GM11168 (cell line): ENCODE measurements around the gene SIK2.
"Not testable (repeated sequence)": the region's sequence is repeated elsewhere in the genome, so short reads cannot be mapped to it uniquely, and the experiment has no call there.

ENCODE experiments used
- in situ Hi-C: fragments of 300-500 bp; cut with MboI; formaldehyde crosslinking; loops from one replicate; pipeline ENCODE4 v1.12.0; 2022; ENCODE audit warnings: low sequenced_read_pairs; ENCODE audit not compliant: unreplicated experiment

SIK2 gene

DNA sequence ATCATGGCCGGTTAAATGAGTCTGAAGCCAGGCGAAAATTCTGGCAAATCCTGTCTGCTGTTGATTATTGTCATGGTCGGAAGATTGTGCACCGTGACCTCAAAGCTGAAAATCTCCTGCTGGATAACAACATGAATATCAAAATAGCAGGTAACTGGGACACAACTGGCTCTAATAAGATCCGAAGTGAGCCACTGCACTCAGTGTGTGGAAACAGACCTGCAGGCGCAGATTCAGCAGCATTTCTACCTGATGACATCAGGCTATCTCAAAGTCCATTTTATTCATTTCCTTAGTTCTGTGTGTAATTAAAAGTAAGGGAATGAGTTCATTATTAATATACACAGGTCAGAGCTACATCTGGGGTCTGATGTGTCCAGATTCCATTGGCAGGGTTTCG lies 85.8 kb downstream of the SIK2 start:
- in situ Hi-C loops = no loop called here

DNA sequence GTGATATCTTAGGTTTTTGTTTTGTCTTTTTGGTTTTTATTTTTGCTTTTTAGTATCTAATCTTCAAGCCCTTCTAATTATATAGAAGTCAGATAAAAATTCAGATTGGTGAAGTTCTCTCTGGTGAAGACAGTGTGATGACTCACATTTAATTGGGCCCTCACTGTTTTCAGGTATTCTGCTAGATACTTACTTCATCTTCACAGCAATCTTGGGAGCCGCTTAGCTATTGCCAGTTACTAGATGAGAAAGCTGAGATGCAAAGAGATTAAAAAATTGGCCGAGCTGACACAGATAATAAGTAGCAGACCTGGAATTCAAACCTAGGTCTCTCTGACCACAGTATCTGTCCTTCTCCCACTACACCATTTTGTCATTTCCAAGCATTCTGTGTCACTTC lies 88.9 kb downstream of the SIK2 start:
- in situ Hi-C loops = no loop called here

DNA sequence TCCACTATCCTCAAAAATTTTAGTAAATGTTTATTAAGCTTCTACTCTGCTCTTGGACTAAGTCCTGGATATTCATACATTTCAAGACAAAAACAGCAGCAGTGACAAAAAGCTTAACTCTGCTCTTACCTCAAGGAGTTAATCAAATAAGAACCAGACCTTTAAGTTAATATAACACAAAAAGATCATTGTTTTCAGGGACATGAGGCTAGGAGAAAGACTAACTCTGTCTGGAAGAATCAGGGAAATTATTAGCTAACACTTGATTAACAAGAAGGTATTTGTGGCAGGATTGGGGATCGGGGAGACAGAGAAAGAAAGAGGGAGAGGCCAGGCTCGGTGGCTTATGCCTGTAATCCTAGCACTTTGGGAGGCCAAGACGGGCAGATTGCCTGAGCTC lies 89.5 kb downstream of the SIK2 start:
- in situ Hi-C loops = no loop called here

DNA sequence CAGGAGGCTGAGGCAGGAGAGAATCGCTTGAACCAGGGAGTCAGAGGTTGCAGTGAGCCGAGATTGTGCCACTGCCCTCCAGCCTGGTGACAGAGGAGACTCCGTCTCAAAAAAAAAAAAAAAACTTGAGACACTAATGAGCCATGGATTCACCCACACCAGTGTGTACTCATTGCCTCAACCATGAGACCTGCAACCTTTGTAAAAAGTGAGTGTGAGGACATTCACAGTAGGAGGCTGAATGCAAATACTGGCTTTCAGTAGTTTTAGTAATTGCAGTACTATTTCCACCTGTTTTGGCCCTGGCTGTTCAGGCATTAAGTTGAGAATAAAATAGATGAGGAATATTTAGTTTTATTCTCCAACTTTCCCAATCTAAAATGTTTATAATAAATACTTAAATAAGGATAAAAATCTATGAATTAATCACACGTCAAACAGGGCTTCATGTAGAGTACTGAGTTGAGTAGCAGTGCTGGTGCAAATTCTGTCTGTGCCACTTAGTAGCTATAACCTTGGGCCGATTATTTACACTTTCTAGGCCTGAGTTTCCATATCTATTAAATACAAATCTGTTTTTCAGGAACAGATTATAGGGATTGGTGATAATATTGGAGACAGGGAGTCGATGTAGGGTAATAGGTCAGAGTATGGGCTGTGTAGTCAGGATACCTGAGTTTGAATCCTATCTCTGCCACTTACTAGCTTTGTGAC lies 91.1 kb downstream of the SIK2 start:
- in situ Hi-C loops = no loop called here

DNA sequence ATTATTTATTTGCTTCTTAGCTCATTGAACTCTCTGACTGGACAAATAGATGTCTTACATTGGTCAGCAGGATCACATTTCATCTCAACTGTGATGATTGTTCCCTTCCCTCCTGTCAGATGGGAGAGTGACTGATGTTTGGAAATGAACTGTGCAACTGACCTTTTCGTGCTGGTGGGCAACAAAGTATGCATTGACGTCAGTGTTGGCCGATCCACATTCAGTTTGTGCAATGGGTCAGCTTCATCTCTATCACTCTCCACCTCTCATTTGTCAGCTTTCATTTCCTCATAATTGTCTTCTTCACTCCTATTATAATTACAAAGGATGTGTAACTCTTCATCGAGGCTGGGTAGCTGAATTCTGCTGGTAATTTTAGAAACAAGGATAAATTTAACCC lies 92.6 kb downstream of the SIK2 start:
- in situ Hi-C loops = no loop called here

DNA sequence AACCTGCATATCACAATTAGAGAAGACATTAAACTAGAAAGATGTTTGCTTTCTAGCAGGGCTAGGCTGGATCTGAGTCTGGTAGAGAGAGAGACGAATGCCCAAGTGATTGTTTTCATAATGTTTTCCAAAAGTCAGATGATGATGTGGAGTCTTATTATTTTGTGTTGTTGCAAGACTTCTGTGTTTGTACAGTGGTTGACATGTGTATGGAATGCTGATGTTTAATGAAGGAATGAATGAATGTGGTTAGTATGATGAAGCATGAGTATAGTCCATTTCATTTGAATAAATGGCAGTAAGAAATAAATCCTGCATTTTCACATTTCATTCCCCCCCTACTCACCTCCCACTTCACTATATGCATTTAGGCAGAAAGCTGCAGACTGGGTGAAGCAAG lies 94.3 kb downstream of the SIK2 start:
- in situ Hi-C loops = no loop called here

DNA sequence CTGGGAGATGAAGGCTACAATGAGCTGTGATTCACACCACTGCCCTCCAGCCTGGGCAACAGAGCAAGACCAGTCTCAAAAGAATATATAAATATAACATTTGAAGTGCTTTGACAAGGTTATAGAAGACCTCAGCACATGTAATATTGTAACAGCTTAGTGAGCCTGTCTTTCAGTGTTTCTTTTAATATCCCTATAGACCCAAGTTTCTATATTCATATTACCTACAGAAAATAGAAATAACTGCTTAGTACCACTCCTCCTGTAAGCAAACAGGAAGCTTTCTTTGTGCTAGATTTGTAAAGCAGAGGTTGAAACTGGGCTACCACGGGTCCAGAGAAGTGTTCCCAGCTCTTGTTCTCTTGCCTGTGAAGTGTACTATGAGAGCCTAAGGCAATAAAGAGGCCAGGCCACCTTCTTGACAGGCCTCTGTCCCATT lies 95.7 kb downstream of the SIK2 start:
- in situ Hi-C loops = no loop called here

DNA sequence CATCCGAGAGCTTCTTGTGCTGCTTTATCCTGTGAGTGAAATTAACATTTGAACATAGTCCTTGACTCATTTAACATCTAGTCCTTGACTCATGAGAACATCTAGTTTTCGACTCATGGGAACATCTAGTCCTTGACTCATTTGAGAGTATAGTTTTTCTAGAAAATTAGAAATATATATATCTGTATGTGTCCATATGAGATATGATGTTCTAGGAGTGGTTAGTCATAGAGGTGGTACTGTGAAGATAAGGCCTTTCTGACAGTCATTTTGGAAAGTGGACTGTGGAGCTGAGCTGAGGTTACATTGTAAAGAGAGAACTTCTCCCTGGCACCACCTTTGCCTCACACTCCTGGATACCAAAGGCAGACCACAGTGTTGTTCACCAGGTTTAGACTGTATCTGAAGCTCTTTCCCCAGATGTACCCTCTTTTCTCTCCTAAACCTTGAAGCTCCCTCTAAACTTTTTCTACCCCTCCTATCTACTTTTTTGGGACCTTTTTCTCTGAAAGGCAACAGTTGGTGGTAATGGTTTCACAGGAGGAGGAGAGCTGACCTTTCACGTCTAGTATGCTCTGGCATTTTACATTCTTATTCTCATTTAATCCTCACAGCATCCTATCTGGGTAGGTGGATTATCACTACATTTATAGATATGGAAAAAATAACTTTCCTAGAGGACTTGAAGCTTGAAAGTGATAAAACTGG lies 96.8 kb downstream of the SIK2 start:
- in situ Hi-C loops = no loop called here

DNA sequence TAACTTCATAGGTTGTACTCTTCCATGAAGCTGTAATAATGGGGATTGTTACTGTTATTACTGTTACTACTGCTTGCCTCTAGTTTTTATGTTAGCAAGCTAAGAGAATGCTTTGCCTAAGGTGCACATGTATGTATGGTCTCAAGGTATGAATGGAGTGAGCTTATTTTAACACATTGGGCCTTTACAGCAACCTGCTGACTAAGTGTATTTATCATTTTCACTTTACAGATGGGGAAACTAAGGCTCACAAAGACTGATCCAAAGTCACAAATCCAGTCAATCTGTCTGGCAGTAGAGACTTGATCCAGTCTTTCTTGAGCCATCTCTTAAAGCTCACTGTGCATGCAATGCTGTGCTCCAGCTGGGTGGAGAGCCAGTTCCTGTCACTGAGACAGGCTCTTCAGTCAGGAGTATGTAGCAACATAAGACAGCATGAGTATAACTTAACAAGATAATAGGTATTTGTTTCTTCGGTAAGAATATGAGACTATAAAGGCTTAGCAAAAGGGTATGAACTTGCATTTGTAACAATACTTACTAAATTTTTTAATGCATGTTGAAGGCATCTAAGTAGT lies 97.4 kb downstream of the SIK2 start:
- in situ Hi-C loops = no loop called here

DNA sequence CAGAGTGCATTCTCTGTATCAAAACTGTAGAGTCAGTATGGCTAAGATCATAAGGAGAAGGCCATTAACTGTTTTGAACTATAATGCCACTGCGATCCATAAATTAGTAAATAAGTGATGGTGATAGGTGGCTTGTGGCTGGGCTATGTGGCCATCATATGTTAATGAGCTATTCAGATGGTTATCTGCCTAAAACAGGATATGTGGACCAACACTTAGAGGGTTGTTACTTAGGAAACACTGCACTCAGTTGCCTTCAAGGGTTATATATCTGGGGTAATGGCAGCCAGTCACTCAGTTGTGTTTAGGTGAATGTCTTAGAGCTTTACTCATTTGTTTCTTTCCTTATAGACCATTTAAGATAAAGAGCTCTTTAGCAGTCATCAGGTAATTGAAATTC lies 97.9 kb downstream of the SIK2 start:
- in situ Hi-C loops = no loop called here

DNA sequence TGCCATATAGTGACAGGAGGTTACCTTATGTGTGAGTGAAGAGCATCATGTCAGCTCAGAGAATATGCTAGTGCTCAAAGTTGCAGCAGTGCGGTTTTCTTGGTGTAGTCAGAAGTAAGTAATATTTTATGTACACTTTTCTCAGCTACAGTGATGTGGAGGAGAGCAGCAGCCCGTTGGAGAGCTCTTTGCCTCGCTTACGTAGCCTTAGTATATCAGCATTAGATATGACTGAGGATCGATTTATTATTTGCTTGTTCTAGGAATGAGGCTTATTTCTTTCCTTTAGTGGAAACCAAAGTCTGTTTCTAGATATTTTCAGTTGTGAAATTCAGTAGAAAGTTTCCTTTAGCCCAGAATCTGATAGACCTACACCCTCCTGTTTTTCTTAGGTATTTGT lies 100.4 kb downstream of the SIK2 start:
- in situ Hi-C loops = no loop called here

DNA sequence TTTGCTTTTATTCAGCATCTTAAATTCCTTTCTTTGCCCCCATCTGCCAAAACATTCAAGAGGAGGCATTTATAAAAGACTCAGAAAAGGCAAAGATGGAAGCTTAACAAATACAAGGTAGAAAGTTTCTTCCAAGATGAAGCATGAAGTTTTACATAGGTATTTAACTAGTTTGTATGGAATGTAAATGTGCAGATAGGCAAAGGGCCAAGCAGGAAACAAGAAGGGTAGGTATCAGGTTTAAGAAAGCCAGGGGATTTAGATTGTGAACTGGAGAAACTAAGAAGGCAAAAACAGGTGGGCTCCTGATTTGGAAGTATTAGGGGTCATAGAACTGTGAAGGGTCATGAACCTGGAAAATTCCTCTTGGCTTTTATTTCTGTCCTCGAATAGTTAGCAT lies 101.3 kb downstream of the SIK2 start:
- in situ Hi-C loops = no loop called here

DNA sequence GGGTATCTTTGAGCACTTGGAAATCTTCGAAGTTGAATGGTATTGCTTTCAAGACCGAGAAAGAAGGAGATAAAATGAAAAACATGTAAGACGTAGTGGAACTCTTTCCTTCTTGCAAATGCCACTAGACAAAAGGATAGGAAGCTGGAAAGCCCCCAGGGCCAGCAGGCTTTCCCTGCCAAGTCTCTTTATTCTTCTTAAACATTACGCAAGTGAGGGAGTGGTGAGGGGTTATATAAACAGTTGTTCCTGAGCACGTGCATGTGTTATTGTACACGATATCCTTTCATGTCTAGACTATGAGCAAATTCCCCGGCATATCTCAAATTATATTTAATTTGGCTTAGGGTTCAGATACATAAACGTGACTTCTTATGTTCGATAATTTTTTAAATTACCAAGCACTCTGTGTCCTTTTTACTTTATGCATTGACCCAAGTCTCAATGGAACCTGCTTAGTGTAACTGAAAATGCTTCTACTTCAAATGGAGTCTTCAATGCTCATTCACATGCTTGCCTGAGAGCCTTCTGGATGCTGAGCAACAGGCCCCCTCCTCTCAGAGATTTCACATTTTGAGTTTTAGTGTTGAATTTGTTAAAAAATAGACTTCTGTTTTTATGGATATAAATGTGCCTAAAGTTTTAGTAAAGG lies 104.9 kb downstream of the SIK2 start:
- in situ Hi-C loops = no loop called here

DNA sequence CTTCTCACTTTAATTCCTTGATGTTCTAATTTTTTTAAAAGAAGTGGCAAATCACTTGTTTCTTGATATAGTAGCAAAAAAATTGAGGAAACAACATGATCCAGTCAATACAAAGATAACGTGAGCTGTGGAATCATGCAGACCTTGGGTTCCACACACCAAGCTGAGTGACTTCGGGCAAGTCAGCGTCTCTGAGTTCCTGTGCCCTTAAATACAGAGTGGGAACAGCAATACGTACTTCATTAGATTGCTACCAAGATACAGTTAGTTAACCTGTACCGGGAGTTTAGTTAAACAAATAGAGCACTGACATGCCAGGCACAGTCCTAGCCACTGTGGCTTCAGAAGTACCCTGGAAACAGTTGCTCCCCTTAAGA lies 105.4 kb downstream of the SIK2 start:
- in situ Hi-C loops = no loop called here

DNA sequence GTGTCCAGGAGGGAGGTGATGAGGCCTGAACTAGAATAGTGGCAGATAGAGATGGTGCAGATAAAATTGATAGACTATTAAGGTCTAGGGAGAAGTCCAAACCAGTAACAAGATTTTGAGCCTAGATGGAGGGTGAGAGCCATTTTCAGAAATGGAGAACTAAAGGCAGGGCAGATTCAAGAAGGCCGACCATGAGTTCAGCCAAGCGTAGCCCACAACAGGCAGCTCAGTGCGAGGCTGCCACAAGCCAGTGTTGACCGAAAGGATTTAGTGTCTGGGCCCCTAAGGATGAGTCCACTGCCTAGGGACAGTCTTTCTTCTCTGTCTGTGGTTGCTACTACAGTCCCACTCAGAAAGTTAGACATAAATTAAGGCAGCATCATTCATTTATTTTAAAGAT lies 112.3 kb downstream of the SIK2 start:
- in situ Hi-C loops = no loop called here

DNA sequence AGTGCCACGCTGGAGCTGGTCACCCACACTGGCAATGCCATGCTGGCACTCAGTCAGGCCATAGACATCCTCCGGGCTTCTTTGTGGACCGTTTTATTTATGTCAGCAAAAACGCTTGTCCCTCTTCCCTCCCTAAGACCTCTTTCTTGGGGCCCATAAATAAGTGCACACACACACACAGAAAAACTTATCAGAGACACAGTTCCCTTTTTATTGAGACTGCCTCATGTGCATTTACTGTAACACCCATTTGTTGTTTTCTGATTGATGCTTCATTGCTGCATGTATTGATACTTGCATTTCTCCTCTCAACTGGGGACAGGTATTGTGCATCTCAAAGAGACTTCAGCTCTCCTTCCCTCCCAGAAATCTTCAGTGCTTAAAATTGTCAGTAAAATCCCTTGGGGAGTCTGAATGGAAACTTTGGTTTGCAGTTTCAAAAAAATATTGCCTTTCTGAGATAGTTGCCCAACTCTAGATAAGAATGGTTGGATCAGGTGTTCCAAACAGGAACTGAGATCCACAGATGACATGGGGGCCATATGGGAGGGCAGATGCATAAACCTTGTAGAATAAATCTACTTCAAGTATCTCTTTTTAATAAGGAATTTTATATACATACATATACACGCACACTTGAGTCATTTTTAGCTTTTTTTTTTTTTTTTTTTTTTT lies 113.0 kb downstream of the SIK2 start:
- in situ Hi-C loops = no loop called here

DNA sequence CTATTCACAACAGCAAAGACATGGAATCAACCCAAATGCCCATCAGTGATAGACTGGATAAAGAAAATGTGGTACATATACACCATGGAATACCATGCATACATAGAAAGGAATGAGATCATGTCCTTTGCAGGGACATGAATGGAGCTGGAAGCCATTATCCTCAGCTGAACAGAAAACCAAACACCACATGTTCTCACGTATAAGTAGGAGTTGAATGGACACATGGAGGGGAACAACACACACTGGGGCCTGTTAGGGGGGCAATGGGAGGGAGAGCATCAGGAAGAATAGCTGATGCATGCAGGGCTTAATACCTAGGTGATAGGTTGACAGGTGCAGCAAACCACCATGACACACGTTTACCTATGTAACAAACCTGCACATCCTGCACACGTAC lies 115.4 kb downstream of the SIK2 start:
- in situ Hi-C loops = not testable (repeated sequence)

DNA sequence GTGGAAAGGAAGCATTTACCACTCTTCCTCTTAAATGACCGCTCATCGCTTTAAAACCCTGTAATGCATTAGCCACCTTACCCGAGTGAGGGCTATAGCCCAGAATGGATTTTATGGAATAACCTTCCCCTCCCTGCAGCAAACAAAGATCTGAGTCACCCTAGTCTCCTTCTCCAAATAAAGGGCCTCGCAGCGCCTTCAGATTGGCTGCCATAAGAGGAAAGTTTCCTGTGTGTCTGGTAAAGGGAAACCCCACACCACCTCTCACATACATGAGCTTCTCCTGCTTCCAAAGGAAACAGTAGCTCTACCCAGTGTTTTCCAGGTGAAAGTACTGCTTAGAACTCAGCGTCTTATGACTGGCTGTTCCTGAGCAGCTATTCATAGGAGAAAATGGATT lies 116.2 kb downstream of the SIK2 start:
- in situ Hi-C loops = no loop called here

DNA sequence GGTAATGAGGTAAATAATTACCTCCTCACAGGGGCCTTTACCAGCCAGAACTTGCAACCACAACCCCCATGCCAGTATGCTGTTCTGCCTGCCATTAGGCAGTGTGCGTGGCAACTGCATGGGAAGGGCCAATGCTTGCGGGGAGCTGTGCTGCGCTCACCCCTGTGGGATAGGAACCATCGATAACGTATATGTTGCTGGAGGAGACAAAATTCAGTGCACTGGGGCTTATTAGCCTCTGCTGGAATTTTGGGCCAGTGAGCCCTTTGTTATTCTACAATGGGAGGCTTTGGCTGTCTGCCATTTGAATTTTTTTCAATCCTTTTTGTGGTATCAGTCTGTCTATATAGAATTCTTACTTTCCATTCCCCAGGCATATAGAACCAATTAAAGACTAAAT lies 116.6 kb downstream of the SIK2 start:
- in situ Hi-C loops = no loop called here

DNA sequence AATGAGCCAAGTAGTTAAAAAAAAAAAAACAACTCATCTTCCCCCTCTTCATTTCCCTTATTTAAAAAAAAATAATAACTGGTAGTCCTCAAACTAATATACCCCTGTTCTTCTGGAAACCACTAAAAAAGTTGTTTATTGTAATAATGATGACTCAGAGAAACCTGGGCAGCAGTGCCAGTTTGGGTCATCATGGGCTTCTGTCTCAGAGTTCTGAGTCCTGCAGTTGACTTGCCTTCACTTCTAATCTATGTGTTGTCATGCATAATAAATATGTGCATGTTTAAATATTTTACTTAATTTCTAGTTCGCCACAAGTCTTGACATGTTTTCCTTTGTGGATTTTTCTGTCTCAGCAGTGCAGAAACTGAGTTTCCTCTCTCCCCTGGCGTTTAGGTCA lies 117.1 kb downstream of the SIK2 start:
- in situ Hi-C loops = no loop called here
